BLaER1 treated with 17β-estradiol and CSF1 and Interleukin-3, amounts not matched to agents 10 nM and 100 nM (cell line): ENCODE data around the gene SAFB.

Experiments
- H3K27ac ChIP-seq, 11 experiments: shearing (Covaris generic); formaldehyde crosslinking; 2 replicates each; pipeline ENCODE4 v1.8.1; 2022
- H3K27me3 ChIP-seq, 11 experiments: shearing (Covaris generic); formaldehyde crosslinking; 2 replicates each; pipeline ENCODE4 v1.8.1; 2022
- H3K36me3 ChIP-seq, 11 experiments: shearing (Covaris generic); formaldehyde crosslinking; 2 replicates each; pipeline ENCODE4 v1.8.1; 2022
- H3K4me1 ChIP-seq, 10 experiments: shearing (Covaris generic); formaldehyde crosslinking; 2 replicates each; pipeline ENCODE4 v1.8.1; 2022
- H3K4me2 ChIP-seq, 11 experiments: shearing (Covaris generic); formaldehyde crosslinking; 2 replicates each; pipeline ENCODE4 v1.8.1; 2022
- H3K4me3 ChIP-seq, 10 experiments: shearing (Covaris generic); formaldehyde crosslinking; 2 replicates each; pipeline ENCODE4 v1.8.1; 2022
- H3K9ac ChIP-seq, 11 experiments: shearing (Covaris generic); formaldehyde crosslinking; 2 replicates each; pipeline ENCODE4 v1.8.1; 2022
- H3K9me3 ChIP-seq, 11 experiments: shearing (Covaris generic); formaldehyde crosslinking; replicated peaks in 1 of 11; 2 replicates each; pipeline ENCODE4 v1.8.1; 2022
- H4K20me1 ChIP-seq, 11 experiments: shearing (Covaris generic); formaldehyde crosslinking; 2 replicates each; pipeline ENCODE4 v1.8.1; 2022
- Cebpa-rat ChIP-seq, 11 experiments: shearing (Covaris generic); IDR thresholded peaks; 2 replicates each; pipeline ENCODE4 v1.8.1; 2022

SAFB gene

DNA sequence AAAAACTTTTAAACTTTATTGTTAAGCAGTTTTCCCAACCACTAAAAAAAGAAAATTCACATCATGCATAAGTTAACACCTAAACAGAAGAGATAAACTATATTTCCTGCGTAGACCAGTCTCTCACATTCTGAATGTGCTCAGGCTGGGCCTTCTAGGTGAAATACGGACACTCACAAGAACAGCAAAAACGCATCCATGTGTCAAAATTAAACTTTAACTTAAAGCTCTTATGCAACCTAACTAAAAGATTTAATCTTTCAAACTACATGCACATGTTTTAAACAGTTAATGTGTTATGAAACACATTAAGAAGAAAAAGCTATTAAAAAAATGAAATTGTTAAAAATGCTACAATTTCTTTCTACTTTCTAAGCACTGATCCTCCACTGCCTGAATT is 2.9 kb upstream of the SAFB start:
- peaks cover 64 to 72% (median 68%) of the 10 kb centered on the region in 11 experiments for H3K36me3 ChIP-seq
- H3K9me3 ChIP-seq = no peaks in the 10 kb centered on the region
- peak overlapping the region in 6 of 11 experiments; percentile 5 to 98 (median 96); a peak in 7 of 22 replicates for H3K9ac ChIP-seq
- no peak for TF ChIP-seq Cebpa-rat (IDR thresholded peaks at IDR 0.05)
- peak overlapping the region; percentile 93 to 98 (median 96) for H3K4me2 ChIP-seq
- no peak overlapping the region for H3K27ac ChIP-seq
- H4K20me1 ChIP-seq = peaks cover 74 to 92% (median 86%) of the 10 kb centered on the region in 11 experiments
- H3K4me3 ChIP-seq = peak overlapping the region in 3 of 10 experiments; percentile 12 to 99 (median 99); a peak in 5 of 20 replicates
- no peaks in the 10 kb centered on the region for H3K27me3 ChIP-seq
- peaks cover 30 to 40% (median 35%) of the 10 kb centered on the region in 10 experiments for H3K4me1 ChIP-seq

DNA sequence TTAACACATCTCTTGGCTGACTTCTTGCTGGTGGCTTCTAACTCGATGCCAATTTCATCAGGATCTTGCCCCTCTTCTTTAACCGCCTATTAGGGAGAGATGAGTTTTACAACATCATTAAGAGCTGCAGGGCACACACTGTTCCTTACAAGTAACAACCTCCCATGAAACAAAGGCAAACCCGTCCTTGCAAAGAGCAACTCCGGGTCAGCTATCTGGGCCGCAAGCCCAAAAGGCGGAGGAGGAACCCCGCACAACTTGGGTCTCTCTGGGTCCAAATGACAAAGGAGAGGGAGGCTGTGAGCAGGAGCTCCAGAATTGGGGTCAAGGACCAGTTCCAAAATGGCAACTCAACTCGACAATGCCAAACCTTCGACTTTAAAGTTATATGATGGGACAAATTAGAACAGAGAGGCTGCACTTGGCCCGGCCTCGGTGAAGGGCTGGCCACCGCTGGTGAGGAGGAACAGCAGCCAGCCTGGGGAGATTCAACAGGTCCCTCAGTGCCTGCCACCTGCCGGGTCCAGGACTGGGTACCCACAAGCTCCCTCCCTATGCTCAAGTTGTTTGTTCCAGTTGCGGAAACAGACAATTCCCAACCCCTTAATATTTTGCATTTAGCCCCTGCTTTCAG is 1.5 kb upstream of the SAFB start:
- Histone ChIP-seq H3K4me2 (peak overlapping the region; percentile 93 to 98 (median 96)), H3K9me3 (no peaks in the 10 kb centered on the region), H4K20me1 (peaks cover 76 to 92% (median 88%) of the 10 kb centered on the region in 11 experiments), H3K9ac (peak overlapping the region; percentile 95 to 99 (median 98)), H3K36me3 (peaks cover 62 to 72% (median 68%) of the 10 kb centered on the region in 11 experiments), H3K27me3 (no peaks in the 10 kb centered on the region), H3K4me1 (peaks cover 45 to 54% (median 50%) of the 10 kb centered on the region in 10 experiments), H3K27ac (peak overlapping the region; percentile 89 to 98 (median 94); a peak in 21 of 22 replicates), H3K4me3 (peak overlapping the region; percentile 95 to 100 (median 99))
- no peak for TF ChIP-seq Cebpa-rat (IDR thresholded peaks at IDR 0.05)

GRCh38 chr19:5621945-5622464 is 878 bp upstream of the SAFB start:
- Histone ChIP-seq H3K4me3 (peak overlapping the region; percentile 95 to 100 (median 99)), H4K20me1 (peaks cover 74 to 92% (median 88%) of the 10 kb centered on the region in 11 experiments), H3K9me3 (no peaks in the 10 kb centered on the region), H3K4me1 (peaks cover 51 to 60% (median 56%) of the 10 kb centered on the region in 10 experiments), H3K27me3 (no peaks in the 10 kb centered on the region), H3K36me3 (peaks cover 62 to 72% (median 68%) of the 10 kb centered on the region in 11 experiments), H3K27ac (peak overlapping the region; percentile 89 to 98 (median 94)), H3K9ac (peak overlapping the region; percentile 95 to 99 (median 98)), H3K4me2 (peak overlapping the region; percentile 93 to 98 (median 96))
- no peak for TF ChIP-seq Cebpa-rat (IDR thresholded peaks at IDR 0.05)

GRCh38 chr19:5623397-5624017 is 624 bp downstream of the SAFB start:
- TF ChIP-seq Cebpa-rat (IDR thresholded peaks at IDR 0.05) = no peak
- Histone ChIP-seq H3K9ac (peak overlapping the region; percentile 95 to 99 (median 98)), H3K4me3 (peak overlapping the region; percentile 95 to 100 (median 99)), H3K4me1 (peaks cover 66 to 73% (median 70%) of the 10 kb centered on the region in 10 experiments), H3K9me3 (no peaks in the 10 kb centered on the region), H3K4me2 (peak overlapping the region; percentile 89 to 98 (median 95)), H3K27me3 (no peaks in the 10 kb centered on the region), H3K27ac (peak overlapping the region; percentile 92 to 98 (median 96)), H3K36me3 (peaks cover 58 to 72% (median 68%) of the 10 kb centered on the region in 11 experiments), H4K20me1 (peaks cover 68 to 92% (median 88%) of the 10 kb centered on the region in 11 experiments)

DNA sequence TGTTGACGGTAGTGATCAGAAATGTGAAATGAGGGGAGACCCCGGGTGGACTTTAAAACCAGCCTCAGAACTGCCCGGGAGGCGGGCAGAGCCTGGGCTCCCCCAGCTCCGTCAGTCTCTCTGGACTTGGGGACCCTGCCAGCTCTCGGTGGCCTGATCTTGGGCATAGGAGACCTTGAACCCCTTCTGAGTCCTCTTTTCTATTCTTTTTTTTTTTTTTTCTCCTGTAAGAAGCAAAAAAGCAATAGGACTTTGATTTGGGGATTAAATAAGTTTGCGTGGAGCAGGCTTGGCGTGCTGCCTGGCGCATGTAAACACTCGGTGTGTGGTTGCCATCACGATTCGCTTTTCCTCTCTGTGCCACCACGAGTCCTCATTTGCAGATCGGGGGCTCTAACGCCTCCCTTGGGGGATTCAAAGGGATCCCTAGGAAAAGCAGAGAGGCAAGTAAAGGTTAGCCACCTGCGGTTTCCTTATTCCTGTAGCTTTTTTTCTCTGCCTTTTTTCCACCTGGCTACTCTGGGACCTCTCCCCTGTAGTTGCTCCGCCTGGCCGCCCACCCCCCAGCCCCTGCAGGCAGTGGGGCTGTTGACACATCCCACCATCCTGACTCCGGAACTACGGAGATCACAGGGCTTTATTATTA is 1.3 kb downstream of the SAFB start:
- Histone ChIP-seq H3K27me3 (no peaks in the 10 kb centered on the region), H3K27ac (peak overlapping the region; percentile 92 to 98 (median 96)), H3K9ac (peak overlapping the region; percentile 95 to 99 (median 98)), H3K4me3 (peak overlapping the region; percentile 95 to 100 (median 99)), H4K20me1 (peaks cover 68 to 92% (median 88%) of the 10 kb centered on the region in 11 experiments; a peak in 21 of 22 replicates), H3K9me3 (no peaks in the 10 kb centered on the region), H3K4me1 (peaks cover 70 to 74% (median 72%) of the 10 kb centered on the region in 10 experiments), H3K36me3 (peaks cover 56 to 72% (median 68%) of the 10 kb centered on the region in 11 experiments), H3K4me2 (peak overlapping the region; percentile 89 to 98 (median 95))
- no peak for TF ChIP-seq Cebpa-rat (IDR thresholded peaks at IDR 0.05)

DNA sequence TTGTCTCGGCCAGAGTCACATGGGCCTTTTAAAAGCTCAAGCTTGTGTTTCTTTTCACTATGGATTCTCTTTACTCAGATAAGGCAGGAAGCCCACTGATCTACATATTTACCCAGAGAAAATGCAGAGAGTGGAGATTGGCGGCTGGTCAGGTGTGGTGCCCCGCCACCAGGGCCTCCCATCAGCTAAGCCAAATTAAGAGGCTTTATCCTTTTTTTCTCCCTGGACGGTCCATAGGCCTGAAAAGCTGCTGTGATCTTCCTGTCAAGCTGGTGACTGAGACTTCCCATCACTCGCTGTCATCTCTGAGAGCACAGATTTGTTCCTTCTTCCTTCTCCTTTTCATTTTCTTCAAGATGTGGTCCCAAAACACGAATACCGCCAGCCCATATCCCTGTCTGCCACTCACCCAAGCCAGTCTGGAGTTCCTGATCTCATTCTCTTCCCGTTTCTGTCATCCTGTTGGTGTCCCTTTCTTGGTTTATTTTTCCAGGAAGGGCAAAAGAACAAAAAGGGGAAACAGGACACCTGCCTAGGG is 1.9 kb downstream of the SAFB start:
- Histone ChIP-seq H3K27me3 (no peaks in the 10 kb centered on the region), H3K27ac (peak overlapping the region; percentile 92 to 98 (median 96); a peak in 21 of 22 replicates), H3K36me3 (peaks cover 56 to 72% (median 68%) of the 10 kb centered on the region in 11 experiments), H3K9me3 (no peaks in the 10 kb centered on the region), H3K4me1 (peaks cover 66 to 73% (median 69%) of the 10 kb centered on the region in 10 experiments), H3K4me3 (peak overlapping the region; percentile 95 to 100 (median 99)), H3K9ac (peak overlapping the region; percentile 95 to 99 (median 98)), H4K20me1 (peaks cover 68 to 92% (median 88%) of the 10 kb centered on the region in 11 experiments; a peak in 21 of 22 replicates), H3K4me2 (peak overlapping the region; percentile 89 to 98 (median 95))
- no peak for TF ChIP-seq Cebpa-rat (IDR thresholded peaks at IDR 0.05)

DNA sequence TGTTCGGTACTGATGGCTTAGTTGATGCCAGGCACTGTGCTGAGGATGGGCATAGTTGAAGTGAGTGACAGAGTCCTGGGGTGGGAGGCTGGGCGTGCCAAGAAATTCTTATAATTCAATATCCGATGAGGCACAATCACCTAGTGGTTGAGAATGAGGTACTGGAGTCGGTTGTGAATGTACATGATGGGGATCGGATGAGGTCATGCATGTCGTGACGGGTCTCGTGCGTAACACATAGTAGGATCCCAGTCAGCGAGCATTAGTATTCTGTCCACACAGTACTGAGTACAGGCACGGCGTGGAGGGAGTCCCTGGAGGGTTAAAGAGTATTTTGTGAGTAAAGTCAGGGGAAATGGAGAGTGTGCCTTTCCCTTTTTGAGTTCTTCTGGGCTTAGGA is 2.8 kb downstream of the SAFB start:
- Histone ChIP-seq H3K4me1 (peaks cover 57 to 73% (median 61%) of the 10 kb centered on the region in 10 experiments), H3K4me3 (peak overlapping the region; percentile 95 to 100 (median 99); a peak in 15 of 20 replicates), H3K9ac (peak overlapping the region; percentile 95 to 99 (median 98); a peak in 20 of 22 replicates), H4K20me1 (peaks cover 68 to 92% (median 88%) of the 10 kb centered on the region in 11 experiments), H3K36me3 (peaks cover 54 to 72% (median 68%) of the 10 kb centered on the region in 11 experiments), H3K4me2 (peak overlapping the region; percentile 89 to 98 (median 95)), H3K9me3 (no peaks in the 10 kb centered on the region), H3K27ac (peak overlapping the region in 5 of 11 experiments; percentile 17 to 98 (median 96); a peak in 4 of 22 replicates), H3K27me3 (no peaks in the 10 kb centered on the region)
- TF ChIP-seq Cebpa-rat (IDR thresholded peaks at IDR 0.05) = no peak

DNA sequence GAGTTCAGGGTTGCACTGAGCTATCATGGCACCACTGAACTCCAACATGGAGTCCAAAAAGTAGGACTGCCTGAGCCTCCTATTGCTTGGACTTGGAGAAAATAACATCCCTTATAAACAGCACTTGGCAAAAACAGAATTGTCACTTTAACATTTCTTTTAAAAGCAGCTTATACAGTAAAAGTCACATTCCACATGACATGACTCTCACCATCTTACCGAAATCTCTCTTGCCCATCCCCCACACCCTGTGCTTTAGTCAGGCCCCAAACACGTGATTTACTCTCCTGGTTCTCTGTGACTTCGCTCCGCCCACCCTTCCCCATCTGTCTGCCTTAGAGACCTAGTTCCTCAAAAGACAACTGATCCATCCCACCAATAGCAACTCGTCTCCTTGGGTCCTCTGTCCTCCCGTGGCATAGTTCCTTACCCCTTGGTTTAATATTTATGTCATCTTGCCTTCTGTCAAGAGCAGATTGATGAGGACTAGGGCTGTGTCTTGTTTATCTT is 4.6 kb downstream of the SAFB start:
- H4K20me1 ChIP-seq = peaks cover 76 to 92% (median 90%) of the 10 kb centered on the region in 11 experiments

More for the DNA sequence above, 4.6 kb downstream of the SAFB start:
- Histone ChIP-seq H3K9ac (peak overlapping the region in 5 of 11 experiments; percentile 2 to 96 (median 20); a peak in 3 of 22 replicates), H3K27ac (peak overlapping the region in 9 of 11 experiments; percentile 1 to 71 (median 45); a peak in 11 of 22 replicates), H3K4me1 (peaks cover 48 to 81% (median 55%) of the 10 kb centered on the region in 10 experiments), H3K9me3 (no peaks in the 10 kb centered on the region), H3K4me3 (peak overlapping the region in 6 of 10 experiments; percentile 3 to 32 (median 18); a peak in 3 of 20 replicates), H3K27me3 (no peaks in the 10 kb centered on the region), H3K4me2 (peak overlapping the region; percentile 89 to 98 (median 95)), H3K36me3 (peaks cover 56 to 82% (median 79%) of the 10 kb centered on the region in 11 experiments)
- no peak for TF ChIP-seq Cebpa-rat (IDR thresholded peaks at IDR 0.05)
